Adrenal gland (tissue), 5 donors: ENCODE measurements around the gene EPG5.

Experiments used
- CTCF ChIP-seq, 6 experiments: fragments of 450-650 bp in 4 of 6; fragments of 200-600 bp in 2 of 6; sonication (generic) in 1 of 6; IDR thresholded peaks; 1 replicate in 5 of 6; 2 replicates in 1 of 6; pipeline versions ENCODE4 v1.5.1 to v1.8.0; 2016 to 2021; ENCODE audit warnings: antibody characterized with exemption in 6 of 6, mild to moderate bottlenecking in 2 of 6, moderate library complexity in 1 of 6
- POLR2A ChIP-seq, 2 donors: fragments of 450-650 bp; IDR thresholded peaks; one replicate each; pipeline ENCODE4 v1.6.1; 2017; ENCODE audit warnings: antibody characterized with exemption in 2 of 2, mild to moderate bottlenecking in 2 of 2, moderate library complexity in 1 of 2
- donor health status: DM: no; HTN: no; CAD: no.

- no peak for TF ChIP-seq CTCF (IDR thresholded peaks at IDR 0.05)
- no peak for TF ChIP-seq POLR2A (IDR thresholded peaks at IDR 0.05)
Measured at GRCh38 chr18:45821711-45822110, 145.4 kb downstream of the EPG5 start.
